H9 (cell line): ENCODE measurements around the gene MTCL1. TPM values are rescaled to one million over a fixed set of nuclear protein-coding genes. Genes with fewer than 3 reads are reported as not detected.

Source experiments
- DNase-seq: peaks from one replicate; pipeline ENCODE4 v3.0.0-alpha.2; 2017
- H2AFZ ChIP-seq: one replicate; pipeline ENCODE4 v1.6.1; 2013; ENCODE audit warnings: mild to moderate bottlenecking, low read length, control low read depth, moderate library complexity
- H2AK5ac ChIP-seq: 2 replicates; pipeline ENCODE4 v1.6.1; 2013; ENCODE audit warnings: low read length, control low read depth, mixed read lengths; ENCODE audit not compliant: insufficient read length
- H2BK120ac ChIP-seq: one replicate; pipeline ENCODE4 v1.6.1; 2013; ENCODE audit warnings: low read depth, mild to moderate bottlenecking, low read length, control low read depth, inconsistent platforms; ENCODE audit not compliant: poor library complexity, severe bottlenecking
- H2BK12ac ChIP-seq: 2 replicates; pipeline ENCODE4 v1.6.1; 2013; ENCODE audit warnings: low read length, control low read depth, mixed read lengths, low read depth; ENCODE audit not compliant: insufficient read length
- H2BK15ac ChIP-seq: 2 replicates; pipeline ENCODE4 v1.6.1; 2013; ENCODE audit warnings: low read depth, low read length, control low read depth
- H2BK20ac ChIP-seq: one replicate; pipeline ENCODE4 v1.6.1; 2013; ENCODE audit warnings: low read depth, mild to moderate bottlenecking, low read length, control low read depth, inconsistent platforms; ENCODE audit not compliant: poor library complexity, severe bottlenecking
- H2BK5ac ChIP-seq: 2 replicates; pipeline ENCODE4 v1.6.1; 2013; ENCODE audit warnings: low read length, control low read depth, mixed read lengths; ENCODE audit not compliant: insufficient read length
- H3K14ac ChIP-seq: 2 replicates; pipeline ENCODE4 v1.6.1; 2013; ENCODE audit warnings: low read length, control low read depth; ENCODE audit not compliant: insufficient read depth
- H3K18ac ChIP-seq: 2 replicates; pipeline ENCODE4 v1.6.1; 2013; ENCODE audit warnings: low read depth, mild to moderate bottlenecking, mixed read lengths, low read length, control low read depth; ENCODE audit not compliant: insufficient read length
- H3K23ac ChIP-seq: 2 replicates; pipeline ENCODE4 v1.6.1; 2013; ENCODE audit warnings: low read length, control low read depth, mixed read lengths, low read depth; ENCODE audit not compliant: insufficient read length
- H3K23me2 ChIP-seq: 2 replicates; pipeline ENCODE4 v1.6.1; 2013; ENCODE audit warnings: low read depth, mild to moderate bottlenecking, mixed read lengths, low read length, control low read depth; ENCODE audit not compliant: insufficient read length, poor library complexity, severe bottlenecking
- H3K27ac ChIP-seq: 2 replicates; pipeline ENCODE4 v1.5.1; 2013; ENCODE audit warnings: low read length, control low read depth, mixed read lengths, low read depth; ENCODE audit not compliant: insufficient read length
- H3K27me3 ChIP-seq: 2 replicates; pipeline ENCODE4 v1.6.1; 2013; ENCODE audit warnings: low read length, control low read depth, inconsistent platforms; ENCODE audit not compliant: insufficient read depth
- H3K4ac ChIP-seq: 2 replicates; pipeline ENCODE4 v1.6.1; 2013; ENCODE audit warnings: low read depth, mild to moderate bottlenecking, control low read depth, inconsistent platforms, low read length, moderate library complexity
- H3K4me1 ChIP-seq: 2 replicates; pipeline ENCODE4 v1.6.1; 2013; ENCODE audit warnings: low read length, control low read depth, inconsistent platforms; ENCODE audit not compliant: insufficient read depth
- H3K4me2 ChIP-seq: 2 replicates; pipeline ENCODE4 v1.6.1; 2013; ENCODE audit warnings: low read length, control low read depth, mixed read lengths; ENCODE audit not compliant: insufficient read length, insufficient read depth
- H3K56ac ChIP-seq: 2 replicates; pipeline ENCODE4 v1.6.1; 2013; ENCODE audit warnings: low read depth, mild to moderate bottlenecking, mixed read lengths, low read length, control low read depth; ENCODE audit not compliant: insufficient read length
- H3K79me1 ChIP-seq: 2 replicates; pipeline ENCODE4 v1.6.1; 2013; ENCODE audit warnings: low read depth, mild to moderate bottlenecking, moderate library complexity, low read length, control low read depth, inconsistent platforms; ENCODE audit not compliant: insufficient read depth, poor library complexity, severe bottlenecking
- H3K79me2 ChIP-seq: 2 replicates; pipeline ENCODE4 v1.6.1; 2013; ENCODE audit warnings: low read length, control low read depth, inconsistent platforms; ENCODE audit not compliant: insufficient read depth
- H3K9ac ChIP-seq: 2 replicates; pipeline ENCODE4 v1.6.1; 2013; ENCODE audit warnings: low read length, control low read depth, mixed read lengths; ENCODE audit not compliant: insufficient read length; ENCODE audit errors: extremely low read depth
- H3K9me3 ChIP-seq: one replicate; pipeline ENCODE4 v1.6.1; 2013; ENCODE audit warnings: low read depth, low read length, inconsistent platforms; ENCODE audit not compliant: control insufficient read depth
- H3T11ph ChIP-seq: one replicate; pipeline ENCODE4 v1.6.1; 2013; ENCODE audit warnings: mild to moderate bottlenecking, low read length, control low read depth, inconsistent platforms
- H4K20me1 ChIP-seq: one replicate; pipeline ENCODE4 v1.6.1; 2013; ENCODE audit not compliant: control insufficient read depth, insufficient read length, insufficient read depth
- H4K5ac ChIP-seq: 2 replicates; pipeline ENCODE4 v1.6.1; 2013; ENCODE audit warnings: low read depth, mild to moderate bottlenecking, mixed read lengths, low read length, control low read depth; ENCODE audit not compliant: insufficient read length
- H4K8ac ChIP-seq: replicated peaks from 2 replicates; pipeline ENCODE4 v1.6.1; 2013; ENCODE audit warnings: low read length, control low read depth, mixed read lengths, low read depth; ENCODE audit not compliant: insufficient read length
- H4K91ac ChIP-seq: 2 replicates; pipeline ENCODE4 v1.6.1; 2013; ENCODE audit warnings: low read depth, mild to moderate bottlenecking, moderate library complexity, mixed read lengths, low read length, control low read depth; ENCODE audit not compliant: insufficient read length
- H3K27ac Mint-ChIP-seq, 3 experiments: 2 replicates in 2 of 3; 3 replicates in 1 of 3; pipeline ENCODE4 v1.8.0; 2020 to 2021; ENCODE audit warnings: mixed read lengths in 3 of 3, mild to moderate bottlenecking in 1 of 3, moderate library complexity in 1 of 3
- H3K27me3 Mint-ChIP-seq: 2 replicates; pipeline ENCODE4 v1.8.0; 2021; ENCODE audit warnings: low read depth, mild to moderate bottlenecking, moderate library complexity, mixed read lengths
- H3K36me3 Mint-ChIP-seq, 3 experiments: 2 replicates in 2 of 3; 3 replicates in 1 of 3; pipeline ENCODE4 v1.8.0; 2020 to 2021; ENCODE audit warnings: low read depth in 3 of 3, mixed read lengths in 3 of 3; ENCODE audit not compliant: insufficient read depth in 1 of 3
- H3K4me1 Mint-ChIP-seq, 2 experiments: 2 replicates each; pipeline ENCODE4 v1.8.0; 2020; ENCODE audit warnings: mixed read lengths in 2 of 2
- H3K4me3 Mint-ChIP-seq, 2 experiments: 2 replicates in 1 of 2; 3 replicates in 1 of 2; pipeline ENCODE4 v1.8.0; 2020 to 2021; ENCODE audit warnings: mild to moderate bottlenecking in 2 of 2, mixed read lengths in 2 of 2, moderate library complexity in 1 of 2
- H3K9me3 Mint-ChIP-seq, 2 experiments: 2 replicates in 1 of 2; 3 replicates in 1 of 2; pipeline ENCODE4 v1.8.0; 2020; ENCODE audit warnings: mild to moderate bottlenecking in 2 of 2, mixed read lengths in 2 of 2, moderate library complexity in 1 of 2
- WGBS: extraction: QIAGEN DNeasy Blood & Tissue Kit; methylation state at CpG from one replicate; pipeline ENCODE4 v1.1.7; 2013; ENCODE audit warnings: missing lambda C conversion rate, low lambda C conversion rate, mixed read lengths; ENCODE audit not compliant: insufficient read length; ENCODE audit errors: extremely low coverage; 5-methylcytosine and 5-hydroxymethylcytosine counted together
- total RNA-seq: library from RNA; stranded (reverse); gene quantifications from 2 replicates; pipeline ENCODE4 v1.2.1, GENCODE V29; 2021
- TF ChIP-seq, protein P1 (sequence below): fragments of 200-600 bp; sonication (generic); conservative IDR thresholded peaks from 3 replicates; pipeline ENCODE4 v1.8.0; 2021; ENCODE audit warnings: antibody characterized with exemption, mild to moderate bottlenecking

The MTCL1 gene
- total RNA-seq, 1 experiment from 2014 or later: 50.7 TPM

DNA sequence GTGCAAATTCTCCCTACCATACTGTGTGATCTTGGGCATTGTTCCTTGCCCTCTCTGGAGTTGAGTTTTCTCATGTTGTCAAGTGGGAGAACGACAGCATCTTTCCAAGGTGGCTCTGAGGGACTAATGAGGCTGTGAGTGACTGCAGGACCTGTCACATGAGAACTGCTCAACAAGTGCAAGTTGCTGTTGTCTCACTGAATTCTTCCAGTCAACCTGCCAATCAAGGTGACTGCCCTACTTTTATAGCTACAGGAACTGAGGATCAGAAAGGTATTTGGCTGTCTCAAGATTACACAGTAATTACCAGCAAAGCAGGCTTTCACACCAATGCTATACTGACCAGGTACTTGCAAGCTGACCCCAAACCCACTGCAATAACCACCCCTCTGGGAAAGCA lies 137.6 kb downstream of the MTCL1 start:
- H3K56ac ChIP-seq: no peak overlapping the region
- no peaks in the 10 kb centered on the region for H3K4me1 ChIP-seq
- H4K20me1 ChIP-seq: no peaks in the 10 kb centered on the region
- H3K4ac ChIP-seq: no peak overlapping the region
- H2BK5ac ChIP-seq: no peak overlapping the region
- DNase-seq: no peak
- H3K9ac ChIP-seq: no peak overlapping the region
- no peak overlapping the region for H2BK120ac ChIP-seq
- no peak overlapping the region for H3K4me2 ChIP-seq
- no peak overlapping the region for H2AFZ ChIP-seq
- no peak overlapping the region for H4K8ac ChIP-seq
- H4K91ac ChIP-seq: no peak overlapping the region
- H3K23me2 ChIP-seq: no peaks in the 10 kb centered on the region
- H3K14ac ChIP-seq: no peak overlapping the region
- no peak overlapping the region for H2BK15ac ChIP-seq
- H3K27ac ChIP-seq: no peak overlapping the region
- no peak overlapping the region for H3K18ac ChIP-seq
- H3K23ac ChIP-seq: no peak overlapping the region
- WGBS: no CpG with 5 or more reads among the region's 1 CpG
- no peaks in the 10 kb centered on the region for H3K9me3 ChIP-seq
- Mint-ChIP-seq H3K9me3 (peaks cover 0 to 2% of the 10 kb centered on the region in 2 experiments; a peak in 1 of 5 replicates), H3K27me3 (no peaks in the 10 kb centered on the region; the same call in 1 of the 2 replicates), H3K4me1 (peaks cover 7 to 14% of the 10 kb centered on the region in 2 experiments), H3K36me3 (0 out of 7 replicates have a peak, but pooled peaks cover 0 to 2% (median 0%) of the 10 kb centered on the region in 3 experiments), H3K4me3 (no peak overlapping the region), H3K27ac (no peak overlapping the region; a peak in 1 of 7 replicates)
- H4K5ac ChIP-seq: no peak overlapping the region
- TF ChIP-seq, protein P1, sequence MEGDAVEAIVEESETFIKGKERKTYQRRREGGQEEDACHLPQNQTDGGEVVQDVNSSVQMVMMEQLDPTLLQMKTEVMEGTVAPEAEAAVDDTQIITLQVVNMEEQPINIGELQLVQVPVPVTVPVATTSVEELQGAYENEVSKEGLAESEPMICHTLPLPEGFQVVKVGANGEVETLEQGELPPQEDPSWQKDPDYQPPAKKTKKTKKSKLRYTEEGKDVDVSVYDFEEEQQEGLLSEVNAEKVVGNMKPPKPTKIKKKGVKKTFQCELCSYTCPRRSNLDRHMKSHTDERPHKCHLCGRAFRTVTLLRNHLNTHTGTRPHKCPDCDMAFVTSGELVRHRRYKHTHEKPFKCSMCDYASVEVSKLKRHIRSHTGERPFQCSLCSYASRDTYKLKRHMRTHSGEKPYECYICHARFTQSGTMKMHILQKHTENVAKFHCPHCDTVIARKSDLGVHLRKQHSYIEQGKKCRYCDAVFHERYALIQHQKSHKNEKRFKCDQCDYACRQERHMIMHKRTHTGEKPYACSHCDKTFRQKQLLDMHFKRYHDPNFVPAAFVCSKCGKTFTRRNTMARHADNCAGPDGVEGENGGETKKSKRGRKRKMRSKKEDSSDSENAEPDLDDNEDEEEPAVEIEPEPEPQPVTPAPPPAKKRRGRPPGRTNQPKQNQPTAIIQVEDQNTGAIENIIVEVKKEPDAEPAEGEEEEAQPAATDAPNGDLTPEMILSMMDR: no peak
- H3K79me1 ChIP-seq: no peaks in the 10 kb centered on the region
- H3K79me2 ChIP-seq: no peaks in the 10 kb centered on the region
- H2BK12ac ChIP-seq: no peak overlapping the region
- no peak overlapping the region for H2AK5ac ChIP-seq
- no peaks in the 10 kb centered on the region for H3K27me3 ChIP-seq
- H3T11ph ChIP-seq: no peak overlapping the region
- H2BK20ac ChIP-seq: no peak overlapping the region
